Measurements from ENCODE around the gene C1QTNF12.
A peak's percentile ranks its signal among the peaks of the same experiment; 100 is the strongest.

C1QTNF12 gene

DNA sequence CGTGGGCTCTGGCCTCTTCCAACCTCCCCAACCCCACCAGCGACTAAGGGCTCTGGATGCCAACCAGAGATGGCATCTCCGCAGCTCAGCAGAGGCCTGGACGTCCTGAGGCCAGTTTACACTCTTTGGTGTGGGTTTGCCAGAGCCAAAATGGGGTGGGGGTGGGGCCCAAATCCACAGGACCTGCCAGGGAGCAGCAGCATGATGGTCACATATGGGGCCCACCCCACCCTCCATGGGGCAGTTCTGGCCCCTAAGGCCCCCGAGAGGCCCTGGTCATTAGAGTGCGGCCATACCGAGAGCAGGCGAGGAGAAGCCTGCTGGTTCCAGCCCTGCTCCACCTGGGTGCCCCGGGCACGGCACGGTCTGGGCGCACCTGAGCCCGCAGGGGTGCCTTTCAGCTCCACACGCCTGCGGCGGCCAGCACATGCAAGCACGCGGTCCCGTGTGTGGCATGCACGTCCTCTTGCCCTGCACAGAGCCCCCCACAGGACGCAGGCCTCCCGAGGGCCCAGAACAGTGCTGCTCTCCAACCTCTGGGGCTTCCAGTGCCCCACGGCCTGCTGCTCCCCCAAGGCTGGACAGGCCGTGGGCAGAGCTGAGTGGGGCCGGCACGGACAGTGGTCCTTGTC is 4.8 kb downstream of the C1QTNF12 start:
- no peak for DNase-seq

DNA sequence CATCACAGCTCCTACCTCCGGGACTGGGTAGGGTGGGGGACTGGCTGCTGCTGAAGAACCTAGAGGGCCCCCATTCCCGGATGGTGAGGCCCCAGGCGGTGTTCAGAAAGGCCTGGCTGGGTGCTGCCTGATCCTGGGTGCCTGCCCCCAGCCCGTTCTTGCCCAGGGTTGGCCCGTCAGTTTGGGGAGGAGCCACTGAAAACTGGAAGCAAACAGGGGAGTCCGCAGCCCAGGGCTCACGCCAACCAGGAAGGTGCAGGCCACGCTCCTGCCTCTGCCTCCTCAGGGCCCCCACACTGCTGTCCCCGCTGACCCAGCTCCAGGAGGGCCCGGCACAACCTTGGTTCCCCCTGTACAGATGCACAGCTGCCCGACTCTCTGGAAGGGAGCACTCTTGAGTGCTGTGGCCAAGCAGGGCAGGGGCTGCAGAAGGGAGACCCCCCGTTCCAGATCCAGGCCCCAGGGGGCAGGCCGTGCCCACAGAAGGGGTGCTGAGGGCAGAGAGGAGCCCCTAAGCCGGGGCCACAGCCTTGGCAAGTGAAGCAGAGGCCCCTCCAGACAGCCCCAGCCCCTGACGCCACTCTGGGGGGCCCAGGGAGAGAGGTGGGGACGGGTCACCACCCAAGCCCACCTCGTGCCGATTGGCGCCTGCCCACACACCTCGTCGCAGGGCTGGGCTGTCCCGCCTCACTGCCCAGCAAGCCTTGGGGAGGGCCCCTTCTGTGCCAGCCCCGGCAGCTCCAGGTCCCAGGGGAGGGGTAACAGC is 5.5 kb downstream of the C1QTNF12 start:
- DNase-seq = no peak

DNA sequence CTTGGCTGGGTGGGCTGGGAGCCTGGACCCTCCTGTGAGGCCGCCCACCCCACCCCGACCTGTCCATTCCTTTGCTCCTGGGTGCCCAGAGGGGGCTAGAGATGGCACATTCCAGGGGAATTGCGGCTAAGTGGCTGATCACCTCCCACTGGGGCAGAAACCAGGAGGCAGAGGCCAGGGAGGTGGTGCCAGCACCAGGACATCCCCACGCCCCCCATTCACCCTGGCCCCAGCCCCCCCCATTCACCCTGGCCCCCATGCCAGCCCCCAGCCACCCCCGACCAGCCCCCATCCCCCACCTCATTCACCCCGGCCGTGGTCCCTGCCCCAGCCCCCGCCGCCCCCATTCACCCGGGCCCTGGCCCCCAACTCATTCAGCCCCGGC is 6.2 kb downstream of the C1QTNF12 start:
- DNase-seq = no peak

DNA sequence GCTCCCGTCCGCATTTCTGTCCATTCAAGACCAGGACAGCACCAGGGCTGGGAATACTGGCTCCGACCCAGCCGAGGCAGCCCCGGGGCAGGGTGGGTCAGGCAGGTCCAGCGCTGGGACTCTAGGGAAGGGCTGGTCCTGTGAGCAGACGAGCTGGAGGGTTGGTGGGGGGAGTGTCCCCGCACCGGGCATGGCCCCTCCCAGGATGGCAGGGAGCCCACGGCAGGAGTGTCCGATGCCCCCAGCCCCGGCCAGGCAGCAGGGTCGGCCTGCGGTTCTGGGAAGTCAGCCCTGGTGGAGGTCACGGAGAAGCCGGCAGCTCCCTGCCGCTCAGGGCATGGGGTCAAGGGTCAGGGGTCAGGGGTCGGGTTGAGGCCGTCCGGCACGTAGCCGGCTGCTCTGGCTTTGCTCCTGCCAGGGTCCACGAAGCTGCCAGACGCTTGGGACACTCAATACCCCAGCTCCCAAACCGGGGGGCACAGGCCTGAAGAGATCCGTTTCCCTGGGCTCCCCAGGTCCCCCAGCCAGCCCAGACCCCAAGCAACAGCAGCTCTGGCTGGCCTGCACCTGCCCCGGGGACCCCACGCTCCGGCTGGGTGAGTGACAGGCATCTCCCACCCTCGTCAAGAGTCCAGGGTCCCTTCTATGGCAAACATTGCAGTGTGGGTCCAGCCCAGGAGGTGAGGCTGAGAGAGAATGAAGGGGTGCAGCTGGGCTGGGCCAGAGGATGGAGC is 6.7 kb downstream of the C1QTNF12 start:
- peak in 1 of 58 donors; percentile 34 for DNase-seq

DNA sequence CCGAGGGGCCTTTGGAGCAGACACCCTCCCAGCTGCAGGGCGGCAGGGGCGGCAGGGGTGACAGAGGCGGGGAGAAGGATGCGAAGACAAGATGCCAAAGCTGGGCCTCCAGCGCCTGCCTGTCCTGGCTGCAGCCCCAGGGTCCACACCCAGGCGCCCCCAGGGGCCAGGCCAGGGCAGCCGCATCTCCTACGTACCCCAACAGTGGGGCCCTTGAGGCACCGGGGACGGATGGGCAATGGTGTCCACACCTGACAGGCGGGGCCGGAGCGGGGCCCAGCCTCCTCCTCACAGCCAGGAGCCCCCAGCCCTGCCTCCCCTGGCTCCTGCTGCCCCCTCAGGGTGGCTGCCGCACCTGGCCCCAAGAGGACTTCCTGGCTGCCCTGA is 7.3 kb downstream of the C1QTNF12 start:
- DNase-seq = no peak

DNA sequence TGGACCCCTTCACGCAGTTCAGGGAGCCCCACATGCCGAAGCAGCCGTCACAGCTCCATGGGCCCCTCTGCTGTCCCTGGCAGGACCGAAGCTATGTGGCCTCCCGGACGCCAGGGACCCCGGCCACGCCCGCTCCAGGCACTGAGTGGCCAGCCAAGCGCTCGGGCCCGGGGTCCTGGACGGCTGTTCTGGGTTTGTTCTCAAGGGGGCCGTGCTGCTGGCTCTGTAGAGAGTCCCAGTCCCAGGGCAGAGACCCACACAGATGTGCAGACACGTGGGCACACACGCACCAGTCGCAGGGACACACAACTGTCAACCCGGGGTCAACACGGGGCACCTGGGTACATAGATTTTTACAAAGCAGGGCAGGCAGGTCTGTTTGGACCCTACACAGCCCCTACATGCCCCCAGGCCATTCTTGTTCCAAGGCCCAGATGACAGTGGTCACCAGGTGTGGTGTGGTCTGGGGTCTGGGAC is 7.8 kb downstream of the C1QTNF12 start:
- DNase-seq = no peak

DNA sequence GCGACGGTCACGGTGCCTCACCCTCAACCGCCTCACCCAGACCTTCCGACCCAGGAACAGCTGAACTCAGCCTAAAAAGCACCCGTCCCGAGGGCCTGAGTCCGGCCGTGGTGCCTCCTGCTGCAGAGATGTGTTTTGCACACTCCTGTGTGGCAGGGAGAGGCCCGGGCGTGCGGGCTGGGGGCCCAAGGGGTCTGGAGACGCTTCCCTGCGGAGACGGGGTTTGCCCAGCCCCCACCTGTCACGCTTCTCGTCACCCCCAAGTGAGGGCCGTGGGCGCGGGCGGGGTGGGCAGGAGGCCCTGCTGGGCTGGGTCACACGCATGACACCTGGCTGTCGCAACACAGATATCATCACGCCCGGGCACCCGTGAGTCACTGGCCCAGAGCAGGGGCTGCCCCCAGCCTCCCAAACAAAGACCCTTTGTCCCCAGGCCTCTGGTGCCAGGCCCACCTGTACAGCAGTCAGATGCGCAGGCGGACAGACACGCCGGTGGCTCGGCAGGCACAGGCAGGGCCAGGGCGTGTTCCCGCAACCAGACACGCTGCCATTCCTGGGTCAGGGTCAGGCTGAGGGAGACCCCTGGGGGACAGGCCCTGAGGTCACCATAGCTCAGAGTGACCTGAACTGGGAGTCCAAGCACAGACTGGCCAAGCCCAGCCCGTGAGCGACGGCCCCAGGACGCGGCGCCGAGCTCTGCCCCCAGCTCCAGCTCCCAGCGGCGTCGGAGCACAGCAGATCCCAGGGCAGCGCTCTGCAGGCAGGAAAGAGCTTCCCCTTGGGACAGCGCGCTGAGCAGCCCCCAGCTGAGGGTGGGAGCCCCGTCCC is 8.4 kb downstream of the C1QTNF12 start:
- peak in 1 of 58 donors; percentile 35 for DNase-seq

DNA sequence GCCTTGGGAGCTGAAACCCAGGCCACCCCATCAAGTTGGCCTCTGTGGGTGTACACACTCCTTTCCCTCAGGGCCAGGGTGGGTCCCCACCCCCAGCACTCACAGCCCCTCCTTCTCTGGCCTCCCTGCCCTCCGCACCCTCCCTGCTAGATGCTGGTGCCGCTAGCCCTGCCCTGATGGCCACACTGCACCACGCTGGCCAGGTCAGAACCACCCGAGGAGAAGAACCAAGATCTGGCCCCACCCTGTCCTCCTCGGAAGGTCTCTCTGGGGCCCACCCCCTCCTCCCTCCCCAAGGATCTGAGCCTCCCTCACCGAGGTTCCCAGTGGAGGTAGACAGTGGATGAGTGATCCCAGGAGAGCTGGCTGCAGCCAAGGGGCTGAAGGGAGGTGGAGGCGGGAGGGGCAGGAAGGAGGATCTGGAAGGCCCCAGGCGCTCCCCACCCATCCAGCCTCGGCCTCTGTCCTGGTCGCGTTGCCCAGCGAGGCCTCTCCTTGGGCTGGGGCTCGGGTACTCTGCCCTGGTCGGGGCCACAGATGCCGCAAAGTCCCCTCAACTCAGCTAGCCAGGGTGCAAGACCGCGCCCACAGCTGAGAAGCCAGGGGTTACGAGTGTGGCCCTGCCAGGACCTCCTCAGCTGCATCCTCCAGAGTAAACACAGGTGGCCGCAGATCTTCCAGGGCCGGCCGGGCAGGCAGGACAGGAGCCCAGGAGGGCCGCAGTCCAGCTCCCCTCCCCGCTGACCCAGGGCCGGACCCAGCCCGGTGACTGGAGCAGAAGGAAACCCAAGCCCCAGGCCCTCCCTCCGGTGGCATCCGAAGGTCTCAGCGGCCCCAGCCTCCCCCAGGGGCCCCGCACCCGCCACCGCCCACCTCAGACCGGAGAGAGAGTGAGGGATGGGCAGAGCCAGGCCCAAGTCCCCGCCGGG is 9.3 kb downstream of the C1QTNF12 start:
- peak in 1 of 58 donors; percentile 3 for DNase-seq

DNA sequence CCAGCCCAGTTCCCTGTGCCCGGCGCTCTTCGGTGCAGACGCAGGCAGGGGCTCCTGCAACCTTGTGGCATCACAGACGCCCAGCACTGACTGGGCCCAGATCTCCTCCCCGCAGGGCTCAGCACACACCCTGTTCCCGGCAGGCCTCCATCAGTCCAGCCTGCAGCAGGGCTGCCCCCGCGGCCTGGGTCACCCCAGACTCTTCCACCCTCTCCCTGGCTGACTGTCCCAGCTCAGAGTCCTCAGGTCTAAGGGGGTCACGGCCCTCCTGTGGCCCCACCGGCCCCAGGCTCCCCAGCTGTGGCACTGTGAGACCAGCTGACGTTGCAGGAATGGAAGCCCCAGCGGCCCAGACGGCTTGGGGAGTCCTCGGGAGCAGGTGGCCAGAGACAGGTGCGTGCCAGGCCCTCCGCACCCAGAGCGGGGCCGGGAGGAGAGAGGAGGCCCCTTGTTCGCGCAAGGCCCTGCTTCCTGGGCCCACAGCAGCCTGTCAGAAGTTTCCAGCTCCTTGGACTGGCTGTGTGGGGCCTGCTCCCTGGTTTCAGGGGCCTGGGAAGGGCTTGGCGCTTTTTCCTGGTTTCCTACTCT is 10.3 kb downstream of the C1QTNF12 start:
- no peak for DNase-seq

DNA sequence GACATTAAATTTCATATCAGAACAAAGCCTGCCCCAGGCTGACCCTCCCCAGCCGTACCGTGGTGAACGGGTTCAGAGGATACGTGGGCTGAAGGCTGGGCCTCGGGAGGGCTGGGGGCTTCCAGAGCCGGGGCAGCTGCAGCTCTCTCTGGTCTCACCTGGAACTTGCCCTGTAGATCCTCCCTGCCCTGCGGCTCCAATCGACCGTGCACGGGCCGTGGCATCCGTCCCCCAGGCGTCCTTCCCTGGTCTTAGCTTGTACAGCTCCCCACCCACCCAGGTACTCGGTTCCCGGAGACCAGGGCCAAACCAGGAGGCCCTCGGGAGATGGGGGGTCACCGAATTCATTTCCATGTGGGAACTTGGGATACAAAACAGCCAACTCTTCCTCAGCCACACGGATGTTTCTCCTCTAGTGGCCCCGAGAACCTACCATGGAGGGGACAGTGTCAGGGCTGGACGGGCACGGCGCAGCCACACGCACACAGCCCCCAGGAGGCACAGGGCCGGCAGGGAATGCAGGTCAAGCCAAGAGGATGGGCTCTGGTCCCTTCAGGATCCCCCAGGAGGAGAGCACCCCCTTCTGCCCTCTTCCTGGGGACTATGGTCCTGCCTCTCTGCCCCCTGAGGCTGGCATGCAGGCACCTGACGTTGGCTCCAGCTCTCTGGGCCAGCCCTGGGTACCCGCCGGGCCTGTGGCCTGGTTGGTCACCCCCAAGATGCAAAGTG is 11.3 kb downstream of the C1QTNF12 start:
- DNase-seq = no peak

DNA sequence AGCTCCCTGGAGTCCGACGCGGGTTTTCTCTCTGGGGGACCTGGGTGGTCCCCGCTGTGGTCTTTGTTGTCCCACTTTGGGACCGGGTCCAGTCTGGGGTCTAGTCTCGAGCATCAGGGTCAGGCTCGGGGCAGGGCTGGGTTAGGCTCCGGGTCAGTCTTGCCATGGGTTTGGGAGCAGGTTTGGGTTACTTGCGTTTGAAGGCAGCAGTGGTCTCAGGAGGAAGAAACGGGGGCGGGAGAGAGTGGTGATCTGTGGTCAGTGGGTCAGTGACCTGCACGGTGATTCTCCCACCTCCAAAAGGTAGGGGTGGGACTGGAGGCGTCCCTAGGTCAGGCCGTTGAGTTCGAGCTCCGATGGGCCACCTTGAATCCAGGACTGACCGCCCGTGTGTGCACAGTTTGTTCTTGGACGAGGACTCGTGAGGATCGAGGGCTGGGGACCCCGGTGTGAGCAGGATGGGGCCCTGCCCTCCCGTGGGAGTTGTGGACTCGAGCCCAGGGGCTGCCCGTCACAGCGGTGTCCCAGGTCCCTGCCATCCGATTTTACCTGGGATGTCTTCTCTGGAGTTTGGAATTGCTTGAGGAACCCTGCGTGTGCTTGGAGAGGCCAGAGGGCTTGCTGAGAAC is 12.2 kb downstream of the C1QTNF12 start:
- no peak for DNase-seq

DNA sequence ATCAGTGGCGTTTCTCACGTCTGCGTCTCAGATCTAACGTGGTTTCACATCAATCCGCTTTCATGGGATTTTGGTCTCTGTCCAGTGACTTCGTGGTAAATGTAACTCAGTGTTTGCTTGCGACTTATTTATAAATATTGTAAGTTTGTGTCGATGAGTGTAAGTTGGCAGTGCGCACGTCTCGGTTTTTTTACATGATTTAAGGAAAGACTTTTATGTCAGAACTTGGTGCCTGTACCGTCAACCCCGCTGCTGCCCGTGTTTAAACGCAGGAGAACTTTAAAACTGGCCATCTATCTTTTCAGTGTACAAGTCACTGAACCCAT is 13.0 kb downstream of the C1QTNF12 start:
- no peak for DNase-seq

DNA sequence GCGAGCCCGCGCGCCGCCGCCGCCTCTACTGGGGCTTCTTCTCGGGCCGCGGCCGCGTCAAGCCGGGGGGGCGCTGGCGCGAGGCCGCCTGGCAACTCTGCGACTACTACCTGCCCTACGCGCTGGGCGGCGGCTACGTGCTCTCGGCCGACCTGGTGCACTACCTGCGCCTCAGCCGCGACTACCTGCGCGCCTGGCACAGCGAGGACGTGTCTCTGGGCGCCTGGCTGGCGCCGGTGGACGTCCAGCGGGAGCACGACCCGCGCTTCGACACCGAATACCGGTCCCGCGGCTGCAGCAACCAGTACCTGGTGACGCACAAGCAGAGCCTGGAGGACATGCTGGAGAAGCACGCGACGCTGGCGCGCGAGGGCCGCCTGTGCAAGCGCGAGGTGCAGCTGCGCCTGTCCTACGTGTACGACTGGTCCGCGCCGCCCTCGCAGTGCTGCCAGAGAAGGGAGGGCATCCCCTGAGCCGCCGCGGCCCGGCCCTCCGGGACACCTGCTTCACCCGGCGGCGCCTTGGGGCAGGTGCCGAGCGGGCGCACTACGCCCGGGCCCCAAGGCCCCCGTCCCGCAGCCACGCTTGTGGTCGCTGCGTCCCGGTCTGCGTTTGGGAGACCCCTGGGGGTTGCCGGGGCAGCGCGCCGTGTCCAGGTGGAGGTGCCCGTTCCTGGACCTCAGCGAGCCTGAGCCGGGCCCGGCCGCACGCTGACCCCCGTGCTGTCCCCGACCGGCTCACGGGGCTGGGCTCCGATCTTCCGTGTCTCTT is 13.5 kb downstream of the C1QTNF12 start:
- peak in 1 of 58 donors; percentile 20 for DNase-seq

DNA sequence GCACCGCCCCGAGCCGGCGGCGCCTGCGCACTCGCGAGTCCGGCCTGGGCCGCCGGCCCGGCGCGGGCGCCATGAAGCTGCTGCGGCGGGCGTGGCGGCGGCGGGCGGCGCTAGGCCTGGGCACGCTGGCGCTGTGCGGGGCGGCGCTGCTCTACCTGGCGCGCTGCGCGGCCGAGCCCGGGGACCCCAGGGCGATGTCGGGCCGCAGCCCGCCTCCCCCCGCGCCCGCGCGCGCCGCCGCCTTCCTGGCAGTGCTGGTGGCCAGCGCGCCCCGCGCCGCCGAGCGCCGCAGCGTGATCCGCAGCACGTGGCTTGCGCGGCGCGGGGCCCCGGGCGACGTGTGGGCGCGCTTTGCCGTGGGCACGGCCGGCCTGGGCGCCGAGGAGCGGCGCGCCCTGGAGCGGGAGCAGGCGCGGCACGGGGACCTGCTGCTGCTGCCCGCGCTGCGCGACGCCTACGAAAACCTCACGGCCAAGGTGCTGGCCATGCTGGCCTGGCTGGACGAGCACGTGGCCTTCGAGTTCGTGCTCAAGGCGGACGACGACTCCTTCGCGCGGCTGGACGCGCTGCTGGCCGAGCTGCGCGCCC is 14.2 kb downstream of the C1QTNF12 start, which contains the start of gene B3GALT6:
B3GALT6 (plus strand) TSS at position 30 of the 588 bp plus-strand sequence; CDS start at position 72, 42 bp downstream.
- peak in 10 of 58 donors; percentile 6 to 58 (median 52) for DNase-seq

DNA sequence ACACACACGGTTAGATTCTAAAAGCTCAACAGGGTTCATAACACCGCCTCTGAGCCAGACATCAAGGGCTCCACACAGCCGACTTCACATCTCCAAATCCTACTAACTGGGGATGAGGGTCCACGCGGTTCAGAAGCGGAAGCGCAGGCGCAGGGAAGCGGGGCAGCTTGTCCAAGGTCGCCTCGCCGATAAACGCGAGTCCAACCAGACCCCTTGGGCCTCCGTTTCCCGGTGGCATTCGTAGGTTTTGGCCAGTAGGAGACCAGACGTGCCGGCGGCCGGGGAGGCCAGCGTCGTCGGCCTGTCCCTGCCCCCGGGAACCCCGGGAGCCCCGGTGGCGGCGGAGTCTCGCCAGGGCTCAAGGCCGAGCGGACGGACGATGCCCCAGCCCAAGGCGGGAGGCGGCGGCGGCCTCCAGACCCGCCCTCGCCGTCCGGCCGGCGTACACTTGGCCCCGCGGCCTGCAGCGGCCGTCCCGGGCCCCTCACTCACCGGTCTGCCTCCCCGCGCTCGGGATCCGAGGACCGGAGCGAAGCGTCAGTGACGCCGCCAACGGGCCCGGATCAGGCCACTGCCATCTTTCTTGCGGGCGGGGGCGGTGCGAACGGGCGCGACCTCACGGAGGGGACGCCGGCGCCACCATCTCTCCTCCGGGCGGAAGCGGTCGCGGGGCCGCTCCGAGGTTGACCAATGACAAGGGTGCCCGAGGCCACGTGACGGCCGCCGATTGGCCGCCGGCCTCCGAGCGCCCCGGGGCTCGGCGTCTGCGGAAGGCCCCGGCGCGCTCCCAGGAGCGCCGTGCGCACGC is 14.9 kb downstream of the C1QTNF12 start, which contains the start of gene SDF4:
SDF4 (minus strand) TSS at position 602 of the 808 bp plus-strand sequence. CDS start 3,229 bp downstream, outside the sequence.
- peak; percentile 53 to 97 (median 93) for DNase-seq
